Neutrophil (primary cell): ENCODE results near the gene MLLT3.

Experiments used
- H3K27ac ChIP-seq: fragments of 200-600 bp; sonication (generic); 2 replicates; pipeline ENCODE4 v1.5.1; 2016; ENCODE audit warnings: mild to moderate bottlenecking, moderate library complexity
- H3K27me3 ChIP-seq: fragments of 200-600 bp; sonication (generic); 2 replicates; pipeline ENCODE4 v1.6.0; 2016; ENCODE audit warnings: mild to moderate bottlenecking
- H3K36me3 ChIP-seq: fragments of 200-600 bp; sonication (generic); 2 replicates; pipeline ENCODE4 v1.5.1; 2017
- H3K4me1 ChIP-seq, 2 experiments: fragments of 200-600 bp in 1 of 2; sonication (generic) in 1 of 2; 1 replicate in 1 of 2; 2 replicates in 1 of 2; pipeline versions ENCODE4 v1.5.1 to v1.6.1; 2013 to 2016; ENCODE audit warnings: low read depth in 1 of 2, low read length in 1 of 2, mild to moderate bottlenecking in 1 of 2, moderate library complexity in 1 of 2; ENCODE audit not compliant: control insufficient read depth in 1 of 2, insufficient read depth in 1 of 2
- H3K4me3 ChIP-seq, 2 experiments: fragments of 200-600 bp in 1 of 2; sonication (generic) in 1 of 2; 1 replicate in 1 of 2; 2 replicates in 1 of 2; pipeline ENCODE4 v1.5.1; 2013 to 2016; ENCODE audit warnings: low read depth in 1 of 2, low read length in 1 of 2, mild to moderate bottlenecking in 1 of 2, moderate library complexity in 1 of 2
- H3K9me3 ChIP-seq: fragments of 200-600 bp; sonication (generic); 2 replicates; pipeline ENCODE4 v1.5.1; 2016
- CTCF ChIP-seq: fragments of 200-600 bp; sonication (generic); IDR thresholded peaks from 2 replicates; pipeline ENCODE4 v1.5.1; 2016; ENCODE audit warnings: antibody characterized with exemption

MLLT3 gene

GRCh38 chr9:20343325-20343724 is 279.0 kb downstream of the MLLT3 start:
- no peaks in the 10 kb centered on the region for H3K4me1 ChIP-seq
- peaks cover 32% of the 10 kb centered on the region for H3K27me3 ChIP-seq
- H3K27ac ChIP-seq = no peak overlapping the region
- H3K9me3 ChIP-seq = no peaks in the 10 kb centered on the region
- H3K36me3 ChIP-seq = no peaks in the 10 kb centered on the region
- no peak overlapping the region for H3K4me3 ChIP-seq
- TF ChIP-seq CTCF = no peak

GRCh38 chr9:20340511-20340861 is 281.8 kb downstream of the MLLT3 start:
- Histone ChIP-seq H3K27ac (no peak overlapping the region), H3K4me3 (no peak overlapping the region), H3K9me3 (no peaks in the 10 kb centered on the region), H3K36me3 (no peaks in the 10 kb centered on the region), H3K4me1 (no peaks in the 10 kb centered on the region), H3K27me3 (peaks cover 32% of the 10 kb centered on the region)
- TF ChIP-seq CTCF = no peak

- Histone ChIP-seq H3K9me3 (no peaks in the 10 kb centered on the region), H3K4me3 (no peak overlapping the region), H3K4me1 (no peaks in the 10 kb centered on the region), H3K36me3 (no peaks in the 10 kb centered on the region), H3K27ac (no peak overlapping the region), H3K27me3 (peaks cover 22% of the 10 kb centered on the region)
- TF ChIP-seq CTCF = no peak
Measured at GRCh38 chr9:20335668-20336332, 286.5 kb downstream of the MLLT3 start.

- Histone ChIP-seq H3K27ac (no peak overlapping the region), H3K27me3 (peaks cover 4% of the 10 kb centered on the region), H3K9me3 (no peaks in the 10 kb centered on the region), H3K36me3 (no peaks in the 10 kb centered on the region), H3K4me1 (no peaks in the 10 kb centered on the region), H3K4me3 (no peak overlapping the region)
- TF ChIP-seq CTCF = no peak
Measured at GRCh38 chr9:20333991-20334390, 288.3 kb downstream of the MLLT3 start.

GRCh38 chr9:20331095-20331685 is 291.1 kb downstream of the MLLT3 start:
- Histone ChIP-seq H3K27ac (no peak overlapping the region), H3K27me3 (no peaks in the 10 kb centered on the region), H3K9me3 (no peaks in the 10 kb centered on the region), H3K4me1 (no peaks in the 10 kb centered on the region), H3K36me3 (no peaks in the 10 kb centered on the region), H3K4me3 (no peak overlapping the region)
- no peak for TF ChIP-seq CTCF
